ENCODE results near the gene ZNF593OS.

ZNF593OS gene

GRCh38 chr1:26125946-26126320, 45.7 kb downstream of the ZNF593OS start:
- DNase-seq: no peak

GRCh38 chr1:26125382-26125781, 46.2 kb downstream of the ZNF593OS start:
- no peak for DNase-seq

- DNase-seq: no peak
Measured at GRCh38 chr1:26124418-26125331, 47.0 kb downstream of the ZNF593OS start.

GRCh38 chr1:26122988-26123973, 48.4 kb downstream of the ZNF593OS start:
- no peak for DNase-seq

- DNase-seq: no peak
Measured at GRCh38 chr1:26121854-26122773, 49.5 kb downstream of the ZNF593OS start.

- no peak for DNase-seq
Measured at GRCh38 chr1:26119892-26120608, 51.6 kb downstream of the ZNF593OS start.

Measured in activated CD4-positive, CD25-positive, alpha-beta regulatory T cell (primary cell).